Neural cell (in vitro differentiated cells): ENCODE data around the gene TBX4. TPM values are rescaled to one million over a fixed set of nuclear protein-coding genes. Genes with fewer than 3 reads are reported as not detected.

Experiments used
- H2AFZ ChIP-seq: fragments of 200-600, 300-800 bp; sonication (generic), shearing (Covaris generic); 2 replicates; pipeline ENCODE4 v1.6.0; 2014; ENCODE audit warnings: low read depth, mild to moderate bottlenecking, antibody characterized with exemption, low read length, moderate library complexity
- H3F3A ChIP-seq: fragments of 200-600 bp; shearing (Covaris generic); 2 replicates; pipeline ENCODE4 v1.6.1; 2016; ENCODE audit warnings: mild to moderate bottlenecking, moderate library complexity, mixed read lengths, antibody characterized with exemption, low read length; ENCODE audit not compliant: insufficient read depth, poor library complexity, severe bottlenecking
- H3K27ac ChIP-seq: fragments of 200-600, 300-800 bp; sonication (generic), shearing (Covaris generic); 2 replicates; pipeline ENCODE4 v1.5.1; 2014; ENCODE audit warnings: mild to moderate bottlenecking, low read length, moderate library complexity
- H3K27me3 ChIP-seq: fragments of 300-800, 200-600 bp; sonication (generic), shearing (Covaris generic); 2 replicates; pipeline ENCODE4 v1.6.0; 2014; ENCODE audit warnings: mild to moderate bottlenecking, low read depth, low read length, moderate library complexity; ENCODE audit not compliant: insufficient read depth
- H3K36me3 ChIP-seq: fragments of 300-800, 200-600 bp; sonication (generic), shearing (Covaris generic); 2 replicates; pipeline ENCODE4 v1.5.1; 2014; ENCODE audit warnings: mild to moderate bottlenecking, antibody characterized with exemption, low read length, moderate library complexity; ENCODE audit not compliant: insufficient read depth
- H3K4me2 ChIP-seq: fragments of 300-800, 200-600 bp; sonication (generic), shearing (Covaris generic); 2 replicates; pipeline ENCODE4 v1.6.0; 2014; ENCODE audit warnings: mild to moderate bottlenecking, low read length
- H3K4me3 ChIP-seq: fragments of 300-800, 200-600 bp; sonication (generic), shearing (Covaris generic); 2 replicates; pipeline ENCODE4 v1.5.1; 2014; ENCODE audit warnings: mild to moderate bottlenecking, low read length, moderate library complexity
- H3K79me2 ChIP-seq: fragments of 200-600 bp; shearing (Covaris generic); replicated peaks from 2 replicates; pipeline ENCODE4 v1.6.0; 2014; ENCODE audit warnings: mild to moderate bottlenecking, low read length, moderate library complexity; ENCODE audit not compliant: insufficient read depth
- H3K9ac ChIP-seq: fragments of 300-800, 200-600 bp; sonication (generic), shearing (Covaris generic); 2 replicates; pipeline ENCODE4 v1.6.1; 2016; ENCODE audit warnings: mild to moderate bottlenecking, low read length, mixed read lengths
- H3K9me2 ChIP-seq: fragments of 200-600 bp; shearing (Covaris generic); 2 replicates; pipeline ENCODE4 v1.6.1; 2016; ENCODE audit warnings: mild to moderate bottlenecking, low read length, mixed read lengths; ENCODE audit not compliant: insufficient read depth
- H3K9me3 ChIP-seq: fragments of 200-600, 300-800 bp; sonication (generic), shearing (Covaris generic); 2 replicates; pipeline ENCODE4 v1.6.1; 2016; ENCODE audit warnings: mild to moderate bottlenecking, mixed run types, low read length, moderate library complexity, mixed read lengths
- H4K20me1 ChIP-seq: fragments of 200-600 bp; shearing (Covaris generic); 2 replicates; pipeline ENCODE4 v1.6.1; 2016; ENCODE audit warnings: mild to moderate bottlenecking, mixed run types; ENCODE audit not compliant: insufficient read depth
- CTCF ChIP-seq: fragments of 450-650 bp; IDR thresholded peaks from 2 replicates; pipeline ENCODE4 v1.5.1; 2014; ENCODE audit warnings: antibody characterized with exemption, mild to moderate bottlenecking, moderate library complexity; ENCODE audit not compliant: poor library complexity, severe bottlenecking
- EP300 ChIP-seq: fragments of 450-650 bp; conservative IDR thresholded peaks from 2 replicates; pipeline ENCODE4 v1.6.1; 2014; ENCODE audit warnings: antibody characterized with exemption, mild to moderate bottlenecking, moderate library complexity; ENCODE audit not compliant: poor library complexity, severe bottlenecking
- EZH2 ChIP-seq: fragments of 200-600, 300-800 bp; shearing (Covaris generic), sonication (generic); IDR thresholded peaks from 2 replicates; pipeline ENCODE4 v1.6.1; 2014; ENCODE audit warnings: antibody characterized with exemption, low read length, borderline replicate concordance, mild to moderate bottlenecking; ENCODE audit not compliant: insufficient read depth, poor library complexity, severe bottlenecking
- MXI1 ChIP-seq: fragments of 450-650 bp; conservative IDR thresholded peaks from 2 replicates; pipeline ENCODE4 v1.6.1; 2014; ENCODE audit warnings: antibody characterized with exemption, mild to moderate bottlenecking; ENCODE audit not compliant: poor library complexity, severe bottlenecking
- POLR2AphosphoS5 ChIP-seq: IDR thresholded peaks from 2 replicates; pipeline ENCODE4 v1.6.1; 2012
- RAD21 ChIP-seq: fragments of 450-650 bp; conservative IDR thresholded peaks from 2 replicates; pipeline ENCODE4 v1.6.1; 2014; ENCODE audit warnings: antibody characterized with exemption, mild to moderate bottlenecking, moderate library complexity
- REST ChIP-seq: IDR thresholded peaks from 2 replicates; pipeline ENCODE4 v1.6.1; 2012; ENCODE audit warnings: borderline replicate concordance
- SMC3 ChIP-seq: fragments of 450-650 bp; conservative IDR thresholded peaks from 2 replicates; pipeline ENCODE4 v1.6.1; 2014; ENCODE audit warnings: antibody characterized with exemption, mild to moderate bottlenecking, moderate library complexity; ENCODE audit not compliant: poor library complexity
- TAF1 ChIP-seq: IDR thresholded peaks from 2 replicates; pipeline ENCODE4 v1.6.1; 2012; ENCODE audit warnings: low read depth
- polyA plus RNA-seq: library from polyadenylated mRNA; depleted of rRNA; stranded (reverse); fragments of >200 nt; gene quantifications from 2 replicates; pipeline ENCODE4 v1.2.3, GENCODE V29; 2014

The TBX4 gene
- polyA plus RNA-seq, 1 donor from 2014 or later, result not detected

GRCh38 chr17:61442136-61442775 lies 10.0 kb upstream of the TBX4 start:
- no peak overlapping the region for H3K9ac ChIP-seq
- H3K4me3 ChIP-seq, result no peak overlapping the region
- H3K79me2 ChIP-seq, result no peaks in the 10 kb centered on the region
- H3K27ac ChIP-seq, result no peak overlapping the region
- TF ChIP-seq REST (no peak), RAD21 (no peak), TAF1 (no peak), EP300 (no peak), EZH2 (no peak), POLR2AphosphoS5 (no peak), MXI1 (no peak), CTCF (no peak)
- no peaks in the 10 kb centered on the region for H4K20me1 ChIP-seq
- H3K27me3 ChIP-seq, result peaks cover 7% of the 10 kb centered on the region
- no peak overlapping the region for H3K4me2 ChIP-seq
- no peaks in the 10 kb centered on the region for H3F3A ChIP-seq
- H2AFZ ChIP-seq, result no peak overlapping the region
- H3K9me2 ChIP-seq, result no peaks in the 10 kb centered on the region
- H3K9me3 ChIP-seq, result peaks cover 3% of the 10 kb centered on the region
- no peaks in the 10 kb centered on the region for H3K36me3 ChIP-seq

GRCh38 chr17:61442878-61443474 lies 9.2 kb upstream of the TBX4 start:
- Histone ChIP-seq H3F3A (no peaks in the 10 kb centered on the region), H3K9me3 (peaks cover 1% of the 10 kb centered on the region), H3K27ac (no peak overlapping the region), H3K27me3 (peaks cover 7% of the 10 kb centered on the region), H3K9ac (no peak overlapping the region), H3K4me3 (no peak overlapping the region), H4K20me1 (no peaks in the 10 kb centered on the region), H3K9me2 (no peaks in the 10 kb centered on the region), H3K79me2 (no peaks in the 10 kb centered on the region), H3K4me2 (no peak overlapping the region), H3K36me3 (no peaks in the 10 kb centered on the region), H2AFZ (no peak overlapping the region)
- TF ChIP-seq TAF1 (no peak), RAD21 (no peak), EP300 (no peak), EZH2 (no peak), POLR2AphosphoS5 (no peak), REST (no peak), MXI1 (no peak), SMC3 (no peak), CTCF (no peak)
